NB4 (cell line): Measurements from ENCODE around the gene RUVBL1.

Experiments used
- CTCF ChIP-seq: IDR thresholded peaks from one replicate; pipeline ENCODE4 v1.5.1; 2012; ENCODE audit warnings: low read depth, low read length
- MAX ChIP-seq: IDR thresholded peaks from 2 replicates; pipeline ENCODE4 v1.6.1; 2011; ENCODE audit warnings: low read depth, low read length
- MYC ChIP-seq: IDR thresholded peaks from 2 replicates; pipeline ENCODE4 v1.6.1; 2011; ENCODE audit warnings: low read depth, low read length
- POLR2A ChIP-seq: IDR thresholded peaks from 2 replicates; pipeline ENCODE4 v1.6.1; 2011; ENCODE audit warnings: mild to moderate bottlenecking; ENCODE audit not compliant: insufficient read length; ENCODE audit errors: extremely low read depth

- no peak for TF ChIP-seq CTCF
- TF ChIP-seq MAX: no peak
- TF ChIP-seq POLR2A: no peak
- TF ChIP-seq MYC: no peak
Observed at GRCh38 chr3:128111147-128111546, 12.5 kb downstream of the RUVBL1 start.
